ENCODE results near the gene TEN1. TPM values are rescaled to one million over a fixed set of nuclear protein-coding genes. Genes with fewer than 3 reads are reported as not detected.

The TEN1 gene
- total RNA-seq, 1 donor from 2014 or later, result 8.5 TPM

- Mint-ChIP-seq H3K4me3 (ENCODE audit: unreplicated experiment) (no peak overlapping the region), H3K9me3 (ENCODE audit: unreplicated experiment) (peaks cover 2% of the 10 kb centered on the region), H3K27ac (ENCODE audit: unreplicated experiment) (no peak overlapping the region), H3K4me1 (ENCODE audit: low read depth, unreplicated experiment) (peaks cover 4% of the 10 kb centered on the region), H3K36me3 (ENCODE audit: unreplicated experiment) (no peaks in the 10 kb centered on the region), H3K27me3 (ENCODE audit: unreplicated experiment) (peaks cover 7% of the 10 kb centered on the region)
- no peak for DNase-seq
- no peak for TF ChIP-seq CTCF (IDR thresholded peaks at IDR 0.05; ENCODE audit: partially characterized antibody, unreplicated experiment)
Observed at GRCh38 chr17:76023900-76024237, 44.8 kb downstream of the TEN1 start.

- Mint-ChIP-seq H3K4me1 (ENCODE audit: low read depth, unreplicated experiment) (peaks cover 4% of the 10 kb centered on the region), H3K27ac (ENCODE audit: unreplicated experiment) (no peak overlapping the region), H3K27me3 (ENCODE audit: unreplicated experiment) (peaks cover 7% of the 10 kb centered on the region), H3K9me3 (ENCODE audit: unreplicated experiment) (peaks cover 2% of the 10 kb centered on the region), H3K36me3 (ENCODE audit: unreplicated experiment) (no peaks in the 10 kb centered on the region), H3K4me3 (ENCODE audit: unreplicated experiment) (no peak overlapping the region)
- TF ChIP-seq CTCF (IDR thresholded peaks at IDR 0.05; ENCODE audit: partially characterized antibody, unreplicated experiment), result no peak
- DNase-seq, result no peak
Observed at GRCh38 chr17:76024353-76024752, 45.3 kb downstream of the TEN1 start.

- no peak for DNase-seq
- no peak for TF ChIP-seq CTCF (IDR thresholded peaks at IDR 0.05; ENCODE audit: partially characterized antibody, unreplicated experiment)
- no peaks in the 10 kb centered on the region for H3K9me3 Mint-ChIP-seq (ENCODE audit: unreplicated experiment)
- H3K27me3 Mint-ChIP-seq (ENCODE audit: unreplicated experiment), result peaks cover 6% of the 10 kb centered on the region
- H3K4me3 Mint-ChIP-seq (ENCODE audit: unreplicated experiment), result no peak overlapping the region
- H3K4me1 Mint-ChIP-seq (ENCODE audit: low read depth, unreplicated experiment), result peaks cover 4% of the 10 kb centered on the region
- H3K36me3 Mint-ChIP-seq (ENCODE audit: unreplicated experiment), result no peaks in the 10 kb centered on the region
- H3K27ac Mint-ChIP-seq (ENCODE audit: unreplicated experiment), result no peak overlapping the region
Observed at GRCh38 chr17:76025294-76025693, 46.3 kb downstream of the TEN1 start.

GRCh38 chr17:76026714-76027158 lies 47.7 kb downstream of the TEN1 start:
- TF ChIP-seq CTCF (IDR thresholded peaks at IDR 0.05; ENCODE audit: partially characterized antibody, unreplicated experiment), result no peak
- DNase-seq, result no peak
- peaks cover 6% of the 10 kb centered on the region for H3K27me3 Mint-ChIP-seq (ENCODE audit: unreplicated experiment)
- H3K9me3 Mint-ChIP-seq (ENCODE audit: unreplicated experiment), result no peaks in the 10 kb centered on the region
- H3K27ac Mint-ChIP-seq (ENCODE audit: unreplicated experiment), result no peak overlapping the region
- no peaks in the 10 kb centered on the region for H3K36me3 Mint-ChIP-seq (ENCODE audit: unreplicated experiment)
- no peak overlapping the region for H3K4me3 Mint-ChIP-seq (ENCODE audit: unreplicated experiment)
- peaks cover 4% of the 10 kb centered on the region for H3K4me1 Mint-ChIP-seq (ENCODE audit: low read depth, unreplicated experiment)

GRCh38 chr17:76027159-76027839 lies 48.3 kb downstream of the TEN1 start, which contains the start of gene EVPL:
Gene EVPL (minus strand): TSS chr17:76027306. CDS start chr17:76027198, 108 bp downstream.
- TF ChIP-seq CTCF (IDR thresholded peaks at IDR 0.05; ENCODE audit: partially characterized antibody, unreplicated experiment), result no peak
- Mint-ChIP-seq H3K36me3 (ENCODE audit: unreplicated experiment) (no peaks in the 10 kb centered on the region), H3K4me3 (ENCODE audit: unreplicated experiment) (no peak within 1 kb of the TSS), H3K9me3 (ENCODE audit: unreplicated experiment) (no peaks in the 10 kb centered on the region), H3K27ac (ENCODE audit: unreplicated experiment) (no peak within 1 kb of the TSS), H3K4me1 (ENCODE audit: low read depth, unreplicated experiment) (peaks cover 4% of the 10 kb centered on the region), H3K27me3 (ENCODE audit: unreplicated experiment) (peaks cover 6% of the 10 kb centered on the region)
- no peak for DNase-seq

Measured in glutamatergic neuron (in vitro differentiated cells).